Right lung (tissue), 5 donors: ENCODE data around the gene RBM25. TPM values are rescaled to one million over a fixed set of nuclear protein-coding genes. Genes with fewer than 3 reads are reported as not detected.
A peak's percentile ranks its signal among the peaks of the same experiment; 100 is the strongest.

Experiments
- DNase-seq, 2 donors: peaks; one replicate each; pipeline ENCODE4 v3.0.0-alpha.2; 2013
- polyA plus RNA-seq, 5 donors: library from polyadenylated mRNA; unstranded; fragments of 120-200 nt; gene quantifications; one replicate each; pipeline versions ENCODE4 v1.2.1 to v1.2.3, GENCODE V29; 2013; ENCODE audit warnings: inconsistent platforms in 1 of 5, low replicate concordance in 1 of 5; ENCODE audit not compliant: insufficient read length in 5 of 5, insufficient read depth in 1 of 5

Gene RBM25
- polyA plus RNA-seq, 5 donors: 134 to 260 (median 207) TPM

DNA sequence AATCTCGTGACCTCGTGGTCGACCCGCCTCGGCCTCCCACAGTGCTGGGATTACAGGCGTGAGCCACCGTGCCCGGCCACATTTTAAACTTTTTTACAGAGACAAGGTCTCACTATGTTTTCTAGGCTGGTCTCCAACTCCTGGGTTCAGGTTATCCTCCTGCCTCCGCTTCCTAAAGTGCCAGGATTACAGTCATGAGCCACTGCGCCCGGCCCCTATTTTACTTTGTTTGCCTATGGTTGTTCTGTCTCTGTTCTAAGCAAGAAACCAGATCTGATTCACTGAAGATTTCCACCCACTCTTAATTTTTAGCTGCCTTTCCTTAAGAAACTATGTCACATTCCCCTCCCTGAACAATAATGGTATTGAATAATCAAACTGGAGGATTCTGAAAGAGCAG is 39.1 kb downstream of the RBM25 start:
- no peak for DNase-seq

DNA sequence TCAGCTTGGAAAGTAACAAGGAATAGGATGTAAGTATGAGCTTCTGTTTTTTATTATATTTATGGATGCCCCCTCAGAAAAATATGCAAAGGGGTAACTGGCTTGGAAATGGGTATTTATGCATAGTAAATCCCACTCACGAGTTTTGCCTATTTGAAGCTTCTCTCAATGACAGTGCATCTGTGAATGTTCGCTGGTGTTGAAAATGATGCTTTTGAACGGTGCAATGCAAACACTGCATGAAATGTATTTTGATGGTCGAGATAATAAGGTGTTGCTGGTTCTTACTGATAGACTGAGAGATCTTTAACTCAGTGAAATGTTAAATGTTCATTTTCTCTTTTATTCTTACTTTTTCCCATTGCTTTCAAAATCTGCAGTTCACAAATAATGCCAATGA is 42.0 kb downstream of the RBM25 start:
- DNase-seq: no peak

DNA sequence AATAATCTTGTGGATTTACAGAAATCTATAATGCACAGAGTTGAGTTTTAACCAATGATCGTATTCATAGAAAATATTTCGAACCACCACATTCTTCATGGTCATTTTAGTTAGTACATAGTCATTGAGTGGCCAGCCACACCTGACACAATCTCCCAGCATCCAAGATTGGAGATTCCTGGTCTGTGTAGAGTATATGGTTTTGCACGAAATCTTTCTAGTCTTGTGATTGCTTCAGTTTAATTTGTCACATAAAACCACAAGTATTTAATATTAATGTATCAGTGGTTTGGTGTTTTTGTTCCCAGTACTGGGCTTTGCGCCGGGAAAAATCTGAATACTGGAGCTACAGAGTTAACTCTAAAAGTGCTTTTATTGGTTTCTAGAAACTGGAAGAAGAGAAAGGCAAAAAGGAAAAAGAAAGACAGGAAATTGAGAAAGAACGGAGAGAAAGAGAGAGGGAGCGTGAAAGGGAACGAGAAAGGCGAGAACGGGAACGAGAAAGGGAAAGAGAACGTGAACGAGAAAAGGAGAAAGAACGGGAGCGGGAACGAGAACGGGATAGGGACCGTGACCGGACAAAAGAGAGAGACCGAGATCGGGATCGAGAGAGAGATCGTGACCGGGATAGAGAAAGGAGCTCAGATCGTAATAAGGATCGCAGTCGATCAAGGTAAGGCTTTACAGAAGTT is 44.6 kb downstream of the RBM25 start:
- no peak for DNase-seq

DNA sequence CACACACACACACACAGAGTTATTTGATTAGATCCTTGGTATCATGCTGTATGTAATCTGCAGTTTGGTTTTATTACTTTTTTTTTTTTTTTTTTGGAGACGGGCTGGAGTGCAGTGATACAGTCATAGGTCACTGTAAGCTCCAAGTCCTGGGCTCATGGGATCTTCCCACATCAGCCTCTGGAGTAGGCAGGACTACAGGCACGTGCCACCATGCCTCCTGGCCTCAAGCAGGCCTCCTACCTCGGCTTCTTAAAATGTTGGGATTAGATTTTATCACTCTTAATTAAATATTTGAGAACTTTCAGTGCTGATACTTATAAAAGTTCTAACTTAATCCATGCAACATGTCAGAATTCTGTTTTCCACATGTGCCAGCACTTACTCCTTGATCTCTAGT is 46.7 kb downstream of the RBM25 start:
- DNase-seq: no peak

DNA sequence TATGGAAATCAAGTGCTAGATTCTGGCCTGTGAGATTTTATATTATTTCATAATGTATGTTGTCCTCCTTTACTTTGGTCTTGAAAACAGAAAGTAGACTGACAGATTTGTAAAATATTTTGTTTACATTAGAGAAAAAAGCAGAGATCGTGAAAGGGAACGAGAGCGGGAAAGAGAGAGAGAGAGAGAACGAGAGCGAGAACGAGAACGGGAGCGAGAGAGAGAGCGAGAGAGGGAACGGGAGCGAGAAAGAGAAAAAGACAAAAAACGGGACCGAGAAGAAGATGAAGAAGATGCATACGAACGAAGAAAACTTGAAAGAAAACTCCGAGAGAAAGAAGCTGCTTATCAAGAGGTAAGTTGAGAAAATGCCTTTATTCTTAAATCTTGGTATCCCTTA is 47.4 kb downstream of the RBM25 start:
- no peak for DNase-seq

DNA sequence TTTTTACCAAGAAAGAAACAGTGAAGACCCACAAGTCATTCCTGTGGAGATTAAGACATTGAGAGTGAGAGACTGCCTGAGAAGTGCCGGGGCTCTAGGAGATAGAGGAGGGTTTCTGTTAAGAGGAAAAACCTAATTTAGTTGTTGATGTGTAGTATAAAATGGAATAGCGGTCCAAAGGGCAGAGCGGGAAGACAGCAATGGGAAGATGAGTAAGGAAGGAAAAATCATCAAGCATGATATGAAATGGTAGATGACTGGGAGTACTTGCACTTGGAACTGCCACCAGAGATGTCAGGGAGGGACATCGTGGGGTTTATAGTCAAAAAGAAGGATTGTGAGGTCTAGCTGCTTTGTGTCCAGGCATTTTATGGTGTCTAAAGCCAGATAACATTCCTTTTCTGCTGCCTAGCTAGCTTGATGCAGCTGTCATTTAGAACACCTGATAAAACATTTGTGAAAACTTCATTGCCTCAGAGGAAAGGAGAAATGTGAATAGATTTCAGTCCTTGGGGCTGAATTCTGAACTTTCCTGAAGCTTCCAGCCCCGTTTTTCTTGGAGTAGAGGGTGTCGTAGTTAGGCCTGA is 57.8 kb downstream of the RBM25 start:
- DNase-seq: no peak

DNA sequence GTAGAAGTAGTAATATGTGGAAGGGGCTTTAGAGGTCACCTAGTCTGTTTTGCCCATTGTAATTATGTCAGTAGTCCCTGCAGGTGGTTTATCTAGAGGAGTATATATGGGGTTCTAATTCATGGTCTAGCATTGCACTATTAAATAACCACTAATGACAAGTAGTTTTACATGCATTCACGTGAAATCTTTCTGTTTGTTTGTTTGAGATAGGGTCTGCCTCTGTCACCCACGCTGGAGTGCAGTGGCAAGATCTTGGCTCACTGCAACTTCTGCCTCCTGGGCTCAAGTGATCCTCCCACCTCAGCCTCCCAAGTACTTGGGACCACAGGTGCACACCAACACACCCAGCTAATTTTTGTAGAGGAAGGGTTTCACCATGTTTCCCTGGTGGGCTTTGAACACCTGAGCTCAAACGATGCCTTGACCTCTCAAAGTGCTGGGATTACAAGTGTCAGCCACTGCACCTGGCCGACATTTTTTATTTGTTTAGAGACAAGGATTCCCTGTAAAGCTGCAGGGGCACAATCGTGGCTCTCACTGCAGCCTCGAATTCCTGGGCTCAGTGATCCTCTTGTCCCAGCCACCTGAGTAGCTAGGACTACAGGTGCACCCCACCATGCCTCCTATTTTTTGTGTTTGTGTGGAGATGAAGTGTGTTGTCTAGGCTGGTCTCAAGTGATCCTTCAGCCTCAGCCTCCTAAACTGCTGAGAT is 66.0 kb downstream of the RBM25 start:
- no peak for DNase-seq

DNA sequence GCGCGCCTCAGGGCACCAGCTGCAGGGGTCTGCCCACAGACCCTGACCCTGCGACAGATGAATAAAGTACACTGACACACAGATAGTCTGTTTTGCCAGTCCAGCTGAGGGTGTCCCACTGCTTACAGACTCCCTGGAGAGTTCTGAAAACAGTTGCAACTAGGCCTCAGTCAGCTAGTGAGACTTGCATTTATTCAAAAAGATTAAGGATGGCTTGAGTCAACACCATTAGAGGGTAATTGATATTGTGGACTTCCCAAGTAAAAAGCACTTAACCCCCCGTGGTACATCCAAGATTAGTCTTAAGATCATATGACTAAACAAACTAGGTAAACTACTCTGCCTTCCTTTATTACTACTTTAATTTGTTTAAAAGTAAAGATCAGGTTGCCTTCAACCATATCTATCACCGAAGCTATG is 66.8 kb downstream of the RBM25 start:
- DNase-seq: no peak

DNA sequence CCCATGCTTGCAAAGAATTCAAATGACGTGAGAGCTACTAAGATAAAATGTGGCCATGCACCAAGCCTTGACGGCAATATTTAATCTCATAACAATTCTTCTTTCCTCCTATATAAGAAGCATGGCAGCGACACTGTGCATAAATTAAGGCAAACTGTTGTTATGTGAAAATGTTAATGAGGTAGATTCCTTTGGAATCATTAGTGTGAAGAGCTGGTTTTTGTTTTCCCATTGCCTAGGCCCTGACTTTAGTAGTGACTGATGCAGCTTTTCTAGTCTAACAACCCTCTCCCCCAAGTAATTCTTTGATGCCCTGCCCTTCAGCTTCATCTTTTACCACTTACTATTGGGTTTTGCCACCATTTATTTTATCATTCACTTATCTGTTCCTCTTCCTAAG is 67.4 kb downstream of the RBM25 start:
- no peak for DNase-seq

DNA sequence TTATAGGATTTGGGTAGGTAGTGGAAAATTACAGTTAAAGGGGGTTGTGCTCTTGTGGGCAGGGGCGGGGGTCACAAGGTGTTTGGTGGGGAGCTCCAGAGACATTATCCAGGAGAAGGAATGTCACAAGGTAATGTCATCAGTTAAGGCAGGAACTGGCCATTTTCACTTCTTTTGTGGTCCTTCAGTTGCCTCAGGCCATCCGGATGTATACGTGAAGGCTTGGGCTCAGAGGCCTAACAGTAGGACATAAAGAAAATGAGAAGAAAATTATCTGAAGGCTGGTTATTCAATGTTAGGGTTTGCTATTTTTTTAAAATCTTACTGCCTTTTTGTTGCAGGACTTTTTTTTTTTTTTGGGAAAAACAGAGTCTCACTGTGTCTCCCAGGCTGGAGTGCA is 75.5 kb downstream of the RBM25 start:
- DNase-seq: no peak

DNA sequence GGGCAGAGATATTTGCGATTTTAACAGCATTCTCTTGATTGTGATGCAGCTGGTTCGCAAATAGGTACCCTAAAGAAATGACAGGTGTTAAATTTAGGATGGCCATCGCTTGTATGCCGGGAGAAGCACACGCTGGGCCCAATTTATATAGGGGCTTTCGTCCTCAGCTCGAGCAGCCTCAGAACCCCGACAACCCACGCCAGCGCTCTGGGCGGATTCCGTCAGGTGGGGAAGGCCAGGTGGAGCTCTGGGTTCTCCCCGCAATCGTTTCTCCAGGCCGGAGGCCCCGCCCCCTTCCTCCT is 77.7 kb downstream of the RBM25 start:
- no peak for DNase-seq

DNA sequence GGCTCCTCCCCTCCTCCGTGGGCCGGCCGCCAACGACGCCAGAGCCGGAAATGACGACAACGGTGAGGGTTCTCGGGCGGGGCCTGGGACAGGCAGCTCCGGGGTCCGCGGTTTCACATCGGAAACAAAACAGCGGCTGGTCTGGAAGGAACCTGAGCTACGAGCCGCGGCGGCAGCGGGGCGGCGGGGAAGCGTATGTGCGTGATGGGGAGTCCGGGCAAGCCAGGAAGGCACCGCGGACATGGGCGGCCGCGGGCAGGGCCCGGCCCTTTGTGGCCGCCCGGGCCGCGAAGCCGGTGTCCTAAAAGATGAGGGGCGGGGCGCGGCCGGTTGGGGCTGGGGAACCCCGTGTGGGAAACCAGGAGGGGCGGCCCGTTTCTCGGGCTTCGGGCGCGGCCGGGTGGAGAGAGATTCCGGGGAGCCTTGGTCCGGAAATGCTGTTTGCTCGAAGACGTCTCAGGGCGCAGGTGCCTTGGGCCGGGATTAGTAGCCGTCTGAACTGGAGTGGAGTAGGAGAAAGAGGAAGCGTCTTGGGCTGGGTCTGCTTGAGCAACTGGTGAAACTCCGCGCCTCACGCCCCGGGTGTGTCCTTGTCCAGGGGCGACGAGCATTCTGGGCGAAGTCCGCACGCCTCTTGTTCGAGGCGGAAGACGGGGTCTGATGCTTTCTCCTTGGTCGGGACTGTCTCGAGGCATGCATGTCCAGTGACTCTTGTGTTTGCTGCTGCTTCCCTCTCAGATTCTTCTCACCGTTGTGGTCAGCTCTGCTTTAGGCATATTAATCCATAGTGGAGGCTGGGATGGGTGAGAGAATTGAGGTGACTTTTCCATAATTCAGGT is 78.3 kb downstream of the RBM25 start, which contains the start of gene PSEN1:
Gene PSEN1 (plus strand): TSS at position 121 of the 839 bp plus-strand sequence. CDS start 11,513 bp downstream, outside the sequence.
- peak; percentile 94 to 95 for DNase-seq

DNA sequence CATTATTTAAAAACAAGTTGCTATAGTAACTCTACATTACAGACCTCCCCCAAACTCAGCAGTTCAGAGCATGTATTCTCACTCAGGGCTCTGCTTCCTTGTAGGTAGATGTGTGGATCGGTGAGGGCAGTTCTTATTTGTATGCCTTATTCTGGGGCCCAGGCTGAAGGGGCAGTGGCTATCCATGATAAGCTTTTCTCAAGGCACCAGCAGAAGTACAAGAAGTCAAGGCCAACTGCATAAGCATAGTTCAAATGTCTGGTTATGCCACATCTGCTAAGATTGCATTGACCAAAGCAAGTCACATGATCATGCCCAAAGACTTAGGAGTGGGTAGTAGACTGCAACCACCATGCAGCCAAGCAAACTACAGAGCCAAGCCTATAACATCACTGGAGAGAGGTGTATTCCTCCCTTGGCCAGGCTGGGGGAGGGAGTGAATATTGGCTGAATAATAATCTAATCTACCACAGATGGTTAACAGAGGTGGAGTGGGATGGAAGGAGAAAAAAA is 82.5 kb downstream of the RBM25 start:
- no peak for DNase-seq

DNA sequence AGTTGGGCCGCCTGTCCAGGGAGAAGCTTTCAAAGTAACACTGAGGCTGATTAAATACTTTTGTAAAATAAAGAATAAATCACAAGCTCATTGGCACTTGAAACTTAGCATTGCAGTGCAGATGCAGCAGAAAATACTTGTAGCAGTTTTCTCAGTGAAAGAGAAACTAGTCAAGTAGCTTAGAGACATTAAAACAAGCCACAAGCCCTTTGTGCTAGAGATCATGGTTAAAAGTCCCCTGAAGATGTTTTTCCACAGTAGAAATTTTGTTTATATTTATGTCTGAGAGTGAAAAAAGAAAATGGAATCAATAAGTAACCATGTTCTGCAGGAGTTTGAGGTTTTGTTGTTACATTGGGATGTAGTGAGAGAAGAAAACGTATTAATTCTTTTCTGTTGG is 83.9 kb downstream of the RBM25 start:
- no peak for DNase-seq

DNA sequence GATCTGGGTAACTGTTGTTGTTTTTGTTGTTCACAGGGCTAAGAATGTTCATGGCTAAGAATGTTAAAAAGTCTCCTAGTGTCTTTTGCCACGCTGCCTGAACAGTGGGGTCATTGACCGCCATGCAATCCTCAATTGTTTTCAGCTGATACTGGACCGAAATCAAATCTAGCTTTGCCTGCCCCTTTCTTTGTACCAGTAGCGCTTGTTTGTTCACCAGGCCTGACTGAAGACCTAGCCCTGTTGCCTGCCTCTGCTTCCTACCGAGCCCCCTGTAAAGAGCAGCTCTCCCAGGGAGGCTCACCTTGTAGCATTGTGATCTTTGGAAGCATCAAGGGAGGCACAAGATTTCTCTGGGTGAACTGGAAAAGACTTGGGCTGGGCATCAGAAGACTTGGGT is 84.7 kb downstream of the RBM25 start:
- DNase-seq: no peak

DNA sequence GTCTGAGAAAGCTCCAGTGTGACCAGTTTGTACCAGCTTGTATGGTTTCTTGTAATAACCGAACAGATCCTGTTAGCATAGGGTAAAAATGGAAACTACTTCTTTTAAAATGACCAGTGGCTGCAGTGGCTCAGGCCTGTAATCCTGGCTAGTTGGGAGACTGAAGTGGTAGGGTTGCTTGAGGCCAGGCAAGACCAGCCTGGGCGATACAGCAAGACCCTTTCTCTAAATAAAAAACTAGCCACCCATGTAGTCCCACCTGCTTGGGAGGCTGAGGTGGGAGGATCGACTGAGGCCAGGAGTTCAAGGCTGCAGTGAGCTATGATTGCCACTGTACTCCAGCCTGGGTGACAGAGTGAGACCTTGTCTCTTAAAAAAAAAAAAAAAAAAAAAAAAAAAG is 85.3 kb downstream of the RBM25 start:
- DNase-seq: no peak

DNA sequence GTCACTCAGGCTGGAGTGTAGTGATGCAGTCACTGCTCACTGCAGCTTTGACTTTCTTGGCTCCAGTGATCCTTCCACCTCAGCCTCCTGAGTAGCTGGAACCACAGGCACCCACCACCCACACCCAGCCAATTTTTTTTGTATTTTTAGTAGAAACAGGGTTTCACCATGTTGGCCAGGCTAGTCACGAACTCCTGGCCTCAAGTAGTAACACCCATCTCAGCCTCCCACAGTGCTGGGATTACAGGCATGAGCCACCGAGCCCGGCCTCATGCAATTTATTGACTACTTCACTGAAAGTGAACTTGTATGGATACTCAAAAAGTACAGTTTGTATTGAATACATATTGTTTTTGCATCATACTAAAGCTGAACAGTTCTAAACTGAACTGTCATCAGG is 87.0 kb downstream of the RBM25 start:
- DNase-seq: no peak

DNA sequence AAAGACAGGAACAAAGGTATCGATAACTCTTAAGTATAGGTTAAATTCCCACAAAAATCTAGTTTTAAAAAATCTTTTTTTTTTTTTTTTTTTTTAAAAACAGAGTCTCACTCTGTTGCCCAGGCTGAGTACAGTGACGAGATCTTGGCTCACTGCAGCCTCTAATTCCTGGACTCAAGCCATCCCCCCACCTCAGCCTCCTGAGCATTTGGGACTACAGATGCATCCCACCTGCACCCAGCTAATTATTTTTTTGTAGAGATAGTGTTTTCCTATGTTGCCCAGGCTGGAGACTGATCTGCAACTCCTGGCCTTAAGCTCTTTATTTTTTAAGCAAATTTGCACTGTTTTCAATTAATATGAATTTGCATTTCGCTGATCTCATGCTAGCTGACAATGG is 87.8 kb downstream of the RBM25 start:
- DNase-seq: no peak

DNA sequence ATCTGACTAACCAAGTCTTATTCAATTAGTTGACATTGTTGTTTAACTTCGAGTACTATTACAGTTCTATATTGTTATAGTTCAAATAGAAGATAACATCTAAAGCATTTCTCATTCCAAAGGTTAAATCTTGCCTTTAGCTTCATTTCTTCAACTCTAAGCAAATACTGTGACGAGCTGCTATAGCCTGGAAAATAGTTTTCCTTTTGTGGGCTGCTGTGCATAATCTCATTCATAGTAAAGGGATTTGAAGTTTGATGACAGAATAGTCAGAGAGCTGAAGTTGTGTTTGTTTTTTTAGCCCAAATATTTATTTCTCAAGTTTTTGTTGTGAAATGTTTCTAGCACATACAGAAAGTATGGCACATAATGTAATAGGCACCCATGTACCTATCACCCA is 91.4 kb downstream of the RBM25 start:
- DNase-seq: no peak

DNA sequence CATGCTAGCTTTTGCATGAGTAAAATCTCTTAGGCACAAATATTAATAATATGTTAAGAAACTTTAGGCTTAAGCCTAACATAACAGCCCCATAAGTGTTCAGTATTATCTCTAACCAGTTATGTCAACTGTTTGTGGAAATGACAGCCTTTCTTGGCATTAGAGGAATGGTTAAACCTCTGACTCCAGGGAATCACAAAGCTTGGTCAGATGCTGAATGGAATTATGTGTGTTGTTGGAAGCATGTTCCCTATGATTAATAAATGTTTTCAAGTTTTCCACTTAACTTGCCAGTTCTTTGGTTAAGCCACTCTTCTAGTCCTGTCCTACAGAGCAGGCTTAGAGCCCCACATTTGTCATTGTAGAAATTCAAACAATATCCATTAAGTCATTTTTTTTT is 94.9 kb downstream of the RBM25 start:
- DNase-seq: no peak

DNA sequence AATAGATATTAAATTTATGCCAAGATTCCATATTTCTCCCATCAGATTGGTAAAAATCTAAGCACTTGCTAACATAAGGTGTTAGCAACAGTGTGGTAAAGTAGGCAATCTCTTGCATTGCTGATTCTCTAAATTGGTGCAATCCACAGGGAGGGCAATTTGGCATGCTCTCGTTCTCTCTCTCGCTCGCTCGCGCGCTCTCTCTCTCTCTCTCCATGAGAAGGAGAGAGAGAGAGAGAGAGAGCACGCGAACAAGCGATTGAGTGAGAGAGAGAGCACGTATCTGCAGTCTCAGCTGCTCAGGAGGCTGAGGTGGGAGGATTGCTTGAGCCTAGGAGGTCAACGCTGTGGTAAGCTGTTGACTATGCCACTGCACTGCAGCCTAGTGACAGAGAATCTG is 103.9 kb downstream of the RBM25 start:
- no peak for DNase-seq

DNA sequence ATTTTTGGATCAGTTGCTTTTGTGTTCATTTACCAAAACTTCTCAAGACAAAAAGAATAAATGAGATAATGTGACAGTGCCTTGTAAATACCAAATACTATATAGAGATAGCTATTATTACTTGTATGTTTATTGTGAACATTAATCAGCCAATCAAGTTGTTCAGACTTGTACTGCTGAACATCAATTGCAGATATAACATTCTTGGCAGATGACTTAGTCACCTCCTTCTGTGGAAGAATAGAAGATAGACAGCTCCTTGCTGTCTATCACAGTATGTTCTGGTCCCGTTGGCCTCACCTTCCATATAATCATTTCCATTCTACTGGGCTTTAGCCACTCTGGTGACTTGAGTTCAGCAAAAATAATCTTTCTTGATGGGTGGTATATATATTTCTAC is 108.1 kb downstream of the RBM25 start:
- DNase-seq: no peak
